ENCODE measurements around the gene TGM1.

Gene TGM1

DNA sequence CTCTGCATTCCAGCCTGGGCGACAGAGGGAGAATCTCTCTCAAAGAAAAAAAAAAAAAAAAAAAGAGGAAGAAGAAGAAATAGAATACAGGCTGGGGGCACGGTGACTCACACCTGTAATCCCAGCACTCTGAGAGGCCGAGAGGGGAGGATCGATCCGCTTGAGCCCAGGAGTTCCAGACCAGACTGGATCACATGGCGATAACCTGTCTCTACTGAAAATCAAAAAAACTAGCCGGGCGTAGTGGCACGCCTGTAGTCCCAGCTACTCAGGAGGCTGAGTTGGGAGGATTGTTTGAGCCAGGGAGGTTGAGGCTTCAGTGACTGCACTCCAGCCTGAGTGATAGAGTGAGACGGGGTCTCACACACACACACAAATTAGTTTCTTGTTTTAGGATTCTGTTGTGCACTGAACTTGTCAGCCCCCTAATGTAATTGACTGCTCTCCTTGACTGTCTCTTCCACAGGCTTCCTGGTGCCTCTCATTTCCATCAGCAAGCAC, 19.6 kb downstream of the TGM1 start:
- TF ChIP-seq ZNF384 (IDR thresholded peaks at IDR 0.05) (peak; percentile 77), FOXM1 (IDR thresholded peaks at IDR 0.05; ENCODE audit: borderline replicate concordance) (no peak)
- CTCF ChIA-PET, result interaction anchor here (0.6 to 4.2 kb wide), 13 partner anchors 26 to 188 kb away, joined by 3 to 69 read pairs (median 4); partner anchors contain the start of genes CIDEB, DHRS1, NOP9 and RABGGTA
- POLR2A ChIA-PET, result interaction anchor here (1.1 to 9.3 kb wide), 19 partner anchors 9 to 193 kb away, joined by 3 to 139 read pairs (median 7); partner anchors contain the start of genes CBLN3, CHMP4A, CIDEB and DHRS1
- DNase-seq (ENCODE audit: extremely low spot score), result no peak

GRCh38 chr14:24241829-24242443, 21.0 kb downstream of the TGM1 start:
- CTCF ChIA-PET, result interaction anchor here (0.6 to 4.2 kb wide), 13 partner anchors 19 to 190 kb away, joined by 3 to 69 read pairs (median 4); partner anchors contain the start of genes CIDEB, DHRS1, MDP1 and NOP9
- peak; percentile 93 for DNase-seq (ENCODE audit: extremely low spot score)
- TF ChIP-seq FOXM1 (IDR thresholded peaks at IDR 0.05; ENCODE audit: borderline replicate concordance) (no peak), FOXK2 (IDR thresholded peaks at IDR 0.05) (no peak), L3MBTL2 (conservative IDR thresholded peaks at IDR 0.05) (no peak), NFRKB (IDR thresholded peaks at IDR 0.05) (no peak), SP1 (IDR thresholded peaks at IDR 0.05) (no peak), ARNT (IDR thresholded peaks at IDR 0.05) (no peak), BHLHE40 (IDR thresholded peaks at IDR 0.05; ENCODE audit: borderline replicate concordance) (no peak), SUZ12 (IDR thresholded peaks at IDR 0.05) (no peak), LEF1 (IDR thresholded peaks at IDR 0.05; ENCODE audit: borderline replicate concordance) (no peak), ZNF384 (IDR thresholded peaks at IDR 0.05) (no peak), CTBP1 (IDR thresholded peaks at IDR 0.05; ENCODE audit: borderline replicate concordance) (no peak), TARDBP (IDR thresholded peaks at IDR 0.05) (no peak), FOXA1 (IDR thresholded peaks at IDR 0.05) (no peak), ELF4 (IDR thresholded peaks at IDR 0.05) (no peak), PKNOX1 (IDR thresholded peaks at IDR 0.05) (no peak), HDGF (IDR thresholded peaks at IDR 0.05; ENCODE audit: borderline replicate concordance) (no peak)
- POLR2A ChIA-PET, result interaction anchor here (0.7 to 9.3 kb wide), 39 partner anchors 9 to 200 kb away, joined by 3 to 139 read pairs (median 6); partner anchors contain the start of genes CBLN3, CHMP4A, CIDEB and DHRS1

DNA sequence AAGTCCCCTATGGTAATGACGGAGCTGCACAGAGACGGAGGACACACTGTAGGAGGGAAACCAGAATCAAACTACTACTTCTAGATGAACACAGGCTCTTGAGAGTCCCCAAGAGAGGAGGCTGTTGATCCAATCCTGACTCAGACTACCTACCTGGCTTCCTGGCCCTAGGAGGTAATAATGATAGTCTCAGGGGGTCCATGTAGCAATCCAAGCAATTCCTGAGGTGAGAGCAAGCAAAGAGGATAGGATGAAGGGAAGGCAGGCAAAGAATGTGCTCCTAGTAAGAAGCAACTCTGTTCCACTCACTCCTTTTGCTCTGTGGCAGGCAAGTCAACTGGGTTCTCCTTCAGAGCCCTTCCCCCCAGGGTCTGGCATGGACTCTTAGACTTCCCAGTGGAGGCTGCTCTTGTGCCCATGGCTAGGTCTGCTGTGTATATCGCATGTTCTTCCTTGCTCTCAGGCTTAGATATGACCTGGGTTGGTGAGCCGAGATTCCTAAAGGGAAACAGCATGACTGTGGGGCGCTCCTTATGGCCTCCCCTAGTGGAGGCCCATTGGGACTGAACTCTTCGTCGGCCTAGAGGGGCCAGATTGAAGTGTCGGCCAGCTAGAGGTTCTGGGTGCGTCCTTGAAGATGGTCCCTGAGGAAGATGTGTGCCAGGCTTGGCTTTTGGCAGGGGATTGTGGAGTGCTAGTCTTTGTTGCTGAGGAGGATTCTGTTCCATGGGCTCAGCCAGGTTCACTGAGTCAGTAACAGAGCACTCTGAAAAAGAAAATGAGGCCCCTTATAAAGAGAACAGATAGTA, 22.7 kb downstream of the TGM1 start:
- CTCF ChIA-PET, result interaction anchor here (0.6 kb wide), 1 partner anchor 54 kb away, joined by 3 read pairs; no protein-coding TSS in a partner anchor
- no peak for DNase-seq (ENCODE audit: extremely low spot score)
- TF ChIP-seq HDGF (IDR thresholded peaks at IDR 0.05; ENCODE audit: borderline replicate concordance), result no peak
- no peak for TF ChIP-seq L3MBTL2 (conservative IDR thresholded peaks at IDR 0.05)
- no peak for TF ChIP-seq FOXA1 (IDR thresholded peaks at IDR 0.05)
- no peak for TF ChIP-seq NFRKB (IDR thresholded peaks at IDR 0.05)
- TF ChIP-seq ELF4 (IDR thresholded peaks at IDR 0.05), result no peak
- TF ChIP-seq FOXM1 (IDR thresholded peaks at IDR 0.05; ENCODE audit: borderline replicate concordance), result no peak
- no peak for TF ChIP-seq PKNOX1 (IDR thresholded peaks at IDR 0.05)
- TF ChIP-seq SP1 (IDR thresholded peaks at IDR 0.05), result no peak
- TF ChIP-seq CTBP1 (IDR thresholded peaks at IDR 0.05; ENCODE audit: borderline replicate concordance), result no peak
- POLR2A ChIA-PET, result interaction anchor here (1.0 to 9.3 kb wide), 3 partner anchors 12 to 58 kb away, joined by 3 to 139 read pairs (median 3); partner anchors contain the start of genes CHMP4A, DHRS1 and NOP9

DNA sequence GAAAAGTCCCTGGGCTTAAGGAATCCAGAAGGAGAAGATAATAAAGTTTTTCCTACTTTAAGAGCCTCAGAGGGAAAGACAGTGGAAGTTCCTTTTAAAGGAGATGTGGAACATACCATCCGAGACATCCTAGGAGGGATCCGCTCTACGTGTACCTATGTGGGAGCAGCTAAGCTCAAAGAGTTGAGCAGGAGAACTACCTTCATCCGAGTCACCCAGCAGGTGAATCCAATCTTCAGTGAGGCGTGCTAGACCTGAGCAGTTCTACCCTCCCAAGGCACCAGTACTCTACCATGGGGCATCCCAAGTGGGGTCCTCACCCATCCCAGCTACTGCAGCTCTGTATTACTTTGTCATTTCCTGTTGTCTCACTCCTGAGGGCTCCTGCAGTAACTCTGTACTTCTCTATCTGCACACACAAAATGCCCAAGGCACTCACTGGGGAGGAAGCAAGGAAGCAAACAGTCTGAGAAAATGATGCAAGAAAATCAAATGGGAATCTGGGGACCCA, 24.4 kb downstream of the TGM1 start:
- ChIA-PET CTCF (interaction anchor here (0.6 kb wide), 1 partner anchor 1140 kb away, joined by 3 read pairs; no protein-coding TSS in a partner anchor), POLR2A (interaction anchor here (2.6 to 9.3 kb wide), 2 partner anchors 32 to 60 kb away, joined by 9 to 139 read pairs; partner anchors contain the start of genes DHRS1, NOP9 and RABGGTA)
- no peak for DNase-seq (ENCODE audit: extremely low spot score)
- no peak for TF ChIP-seq CTBP1 (IDR thresholded peaks at IDR 0.05; ENCODE audit: borderline replicate concordance)
- TF ChIP-seq SP1 (IDR thresholded peaks at IDR 0.05), result no peak
- TF ChIP-seq FOXK2 (IDR thresholded peaks at IDR 0.05), result no peak
- no peak for TF ChIP-seq ELF4 (IDR thresholded peaks at IDR 0.05)
- TF ChIP-seq TARDBP (IDR thresholded peaks at IDR 0.05), result no peak
- TF ChIP-seq HDGF (IDR thresholded peaks at IDR 0.05; ENCODE audit: borderline replicate concordance), result no peak
- TF ChIP-seq ZNF384 (IDR thresholded peaks at IDR 0.05), result no peak
- TF ChIP-seq FOXA1 (IDR thresholded peaks at IDR 0.05), result no peak
- no peak for TF ChIP-seq PKNOX1 (IDR thresholded peaks at IDR 0.05)
- TF ChIP-seq ARNT (IDR thresholded peaks at IDR 0.05), result no peak
- TF ChIP-seq NFRKB (IDR thresholded peaks at IDR 0.05), result no peak
- TF ChIP-seq FOXM1 (IDR thresholded peaks at IDR 0.05; ENCODE audit: borderline replicate concordance), result no peak
- no peak for TF ChIP-seq BHLHE40 (IDR thresholded peaks at IDR 0.05; ENCODE audit: borderline replicate concordance)
- no peak for TF ChIP-seq LEF1 (IDR thresholded peaks at IDR 0.05; ENCODE audit: borderline replicate concordance)
- TF ChIP-seq L3MBTL2 (conservative IDR thresholded peaks at IDR 0.05), result no peak
- no peak for TF ChIP-seq SUZ12 (IDR thresholded peaks at IDR 0.05)

GRCh38 chr14:24238123-24238522, 24.9 kb downstream of the TGM1 start:
- DNase-seq (ENCODE audit: extremely low spot score), result no peak
- TF ChIP-seq TARDBP (IDR thresholded peaks at IDR 0.05) (no peak), L3MBTL2 (conservative IDR thresholded peaks at IDR 0.05) (no peak), HDGF (IDR thresholded peaks at IDR 0.05; ENCODE audit: borderline replicate concordance) (no peak)
- ChIA-PET POLR2A (interaction anchor here (2.6 to 9.3 kb wide), 2 partner anchors 33 to 60 kb away, joined by 9 to 139 read pairs; partner anchors contain the start of genes DHRS1, NOP9 and RABGGTA), CTCF (interaction anchor here (0.6 to 1.2 kb wide), 2 partner anchors 70 to 1140 kb away, joined by 3 read pairs; partner anchors contain the start of gene CIDEB)

Measured in HEK293T (cell line).